Suprapubic skin (tissue), 4 donors: ENCODE measurements around the gene CCSER2.

Experiments
- POLR2A ChIP-seq, 2 donors: fragments of 450-650 bp; IDR thresholded peaks; one replicate each; pipeline ENCODE4 v1.6.1; 2017; ENCODE audit warnings: antibody characterized with exemption in 2 of 2, mild to moderate bottlenecking in 2 of 2, moderate library complexity in 2 of 2
- POLR2AphosphoS5 ChIP-seq, 3 donors: sonication (generic); formaldehyde crosslinking; IDR thresholded peaks; one replicate each; pipeline ENCODE4 v1.6.1; 2017; ENCODE audit warnings: antibody characterized with exemption in 3 of 3
- TF ChIP-seq, protein P1 (sequence below), 2 donors: fragments of 200-600 bp in 1 of 2; fragments of 450-650 bp in 1 of 2; sonication (generic) in 1 of 2; IDR thresholded peaks; one replicate each; pipeline ENCODE4 v1.5.1; 2016 to 2019; ENCODE audit warnings: antibody characterized with exemption in 2 of 2, mild to moderate bottlenecking in 1 of 2, moderate library complexity in 1 of 2

DNA sequence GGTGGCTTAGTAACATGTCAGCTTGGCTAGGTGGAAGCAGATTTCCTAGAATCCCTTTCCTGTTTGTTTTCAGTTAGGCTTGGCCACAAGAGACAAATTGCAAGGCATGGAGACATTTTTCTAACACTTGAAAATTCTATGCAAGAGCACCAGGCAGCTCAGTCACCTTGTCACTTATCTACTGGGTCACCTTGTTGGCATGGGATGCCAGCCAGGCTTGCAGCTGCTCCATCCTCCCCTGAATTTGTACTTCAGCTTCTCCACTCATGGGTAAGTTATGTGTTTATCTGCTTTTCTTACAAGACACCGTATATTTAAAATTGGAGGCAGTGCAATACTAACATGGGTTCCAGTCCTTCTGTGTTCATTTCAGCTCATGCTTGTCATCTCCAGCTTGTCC lies 40.2 kb upstream of the CCSER2 start:
- TF ChIP-seq, protein P1, sequence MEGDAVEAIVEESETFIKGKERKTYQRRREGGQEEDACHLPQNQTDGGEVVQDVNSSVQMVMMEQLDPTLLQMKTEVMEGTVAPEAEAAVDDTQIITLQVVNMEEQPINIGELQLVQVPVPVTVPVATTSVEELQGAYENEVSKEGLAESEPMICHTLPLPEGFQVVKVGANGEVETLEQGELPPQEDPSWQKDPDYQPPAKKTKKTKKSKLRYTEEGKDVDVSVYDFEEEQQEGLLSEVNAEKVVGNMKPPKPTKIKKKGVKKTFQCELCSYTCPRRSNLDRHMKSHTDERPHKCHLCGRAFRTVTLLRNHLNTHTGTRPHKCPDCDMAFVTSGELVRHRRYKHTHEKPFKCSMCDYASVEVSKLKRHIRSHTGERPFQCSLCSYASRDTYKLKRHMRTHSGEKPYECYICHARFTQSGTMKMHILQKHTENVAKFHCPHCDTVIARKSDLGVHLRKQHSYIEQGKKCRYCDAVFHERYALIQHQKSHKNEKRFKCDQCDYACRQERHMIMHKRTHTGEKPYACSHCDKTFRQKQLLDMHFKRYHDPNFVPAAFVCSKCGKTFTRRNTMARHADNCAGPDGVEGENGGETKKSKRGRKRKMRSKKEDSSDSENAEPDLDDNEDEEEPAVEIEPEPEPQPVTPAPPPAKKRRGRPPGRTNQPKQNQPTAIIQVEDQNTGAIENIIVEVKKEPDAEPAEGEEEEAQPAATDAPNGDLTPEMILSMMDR (IDR thresholded peaks at IDR 0.05): no peak
- TF ChIP-seq POLR2A (IDR thresholded peaks at IDR 0.05): no peak
- TF ChIP-seq POLR2AphosphoS5 (IDR thresholded peaks at IDR 0.05): no peak
